ENCODE measurements around the gene EFR3B. TPM values are rescaled to one million over a fixed set of nuclear protein-coding genes. Genes with fewer than 3 reads are reported as not detected.

Gene EFR3B
- total and polyA plus RNA-seq, 2 donors from 2014 or later = 0.39 to 1.1 TPM

DNA sequence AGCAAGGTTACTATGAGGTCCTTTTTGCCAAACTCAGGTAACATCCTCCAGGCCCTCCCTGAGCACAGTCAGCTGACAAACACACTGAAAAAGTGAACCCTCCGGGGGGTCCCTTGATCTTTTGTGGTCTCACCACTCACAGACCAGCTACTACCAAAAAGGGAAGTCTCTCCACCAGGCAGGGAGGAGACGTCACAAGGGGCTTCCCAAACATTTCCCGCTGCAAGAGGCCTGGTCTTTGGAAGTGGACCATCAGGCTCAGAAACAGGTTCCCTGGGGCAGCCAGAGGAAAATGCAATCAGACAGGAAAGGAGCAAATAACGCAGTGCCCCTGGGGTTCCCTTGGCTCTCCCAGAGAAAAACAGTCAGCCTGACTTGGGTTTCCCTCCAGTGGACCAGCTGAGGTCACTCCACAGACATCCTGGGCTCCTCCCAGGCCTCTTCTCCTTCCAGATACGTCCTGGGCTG lies 165.2 kb downstream of the EFR3B start:
- no peak overlapping the region for H3K9ac ChIP-seq (ENCODE audit: low read length in 3 of 3)
- H3K27ac ChIP-seq (ENCODE audit: low read depth in 2 of 2, low read length in 2 of 2) = no peak overlapping the region
- no peak for DNase-seq
- no peak overlapping the region for H3K4me3 ChIP-seq (ENCODE audit: low read length in 3 of 3)
- TF ChIP-seq, protein P1, sequence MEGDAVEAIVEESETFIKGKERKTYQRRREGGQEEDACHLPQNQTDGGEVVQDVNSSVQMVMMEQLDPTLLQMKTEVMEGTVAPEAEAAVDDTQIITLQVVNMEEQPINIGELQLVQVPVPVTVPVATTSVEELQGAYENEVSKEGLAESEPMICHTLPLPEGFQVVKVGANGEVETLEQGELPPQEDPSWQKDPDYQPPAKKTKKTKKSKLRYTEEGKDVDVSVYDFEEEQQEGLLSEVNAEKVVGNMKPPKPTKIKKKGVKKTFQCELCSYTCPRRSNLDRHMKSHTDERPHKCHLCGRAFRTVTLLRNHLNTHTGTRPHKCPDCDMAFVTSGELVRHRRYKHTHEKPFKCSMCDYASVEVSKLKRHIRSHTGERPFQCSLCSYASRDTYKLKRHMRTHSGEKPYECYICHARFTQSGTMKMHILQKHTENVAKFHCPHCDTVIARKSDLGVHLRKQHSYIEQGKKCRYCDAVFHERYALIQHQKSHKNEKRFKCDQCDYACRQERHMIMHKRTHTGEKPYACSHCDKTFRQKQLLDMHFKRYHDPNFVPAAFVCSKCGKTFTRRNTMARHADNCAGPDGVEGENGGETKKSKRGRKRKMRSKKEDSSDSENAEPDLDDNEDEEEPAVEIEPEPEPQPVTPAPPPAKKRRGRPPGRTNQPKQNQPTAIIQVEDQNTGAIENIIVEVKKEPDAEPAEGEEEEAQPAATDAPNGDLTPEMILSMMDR (IDR thresholded peaks at IDR 0.05; ENCODE audit: borderline replicate concordance, extremely low read depth, insufficient read depth) = no peak
- H3K4me1 ChIP-seq (ENCODE audit: control insufficient read depth in 2 of 3, insufficient read depth in 2 of 3, low read depth in 1 of 3, low read length in 3 of 3) = no peaks in the 10 kb centered on the region
- intact Hi-C loops (cut with DNase I) = no loop called here
- H3K9me3 ChIP-seq (ENCODE audit: control insufficient read depth in 2 of 3, insufficient read depth in 1 of 3, low read length in 3 of 3) = no peaks in the 10 kb centered on the region
- FAIRE-seq = no peak
- H3K27me3 ChIP-seq (ENCODE audit: control insufficient read depth, insufficient read depth, low read length) = no peaks in the 10 kb centered on the region
- H3K36me3 ChIP-seq (ENCODE audit: control insufficient read depth in 2 of 3, insufficient read depth in 3 of 3, low read length in 3 of 3) = no peaks in the 10 kb centered on the region

Other genes with a start within 250 kb of the EFR3B start
- gene PTRHD1, start 248.7 kb upstream of the EFR3B start, total RNA-seq = 21.7 TPM
- gene PTRHD1, start 248.7 kb upstream of the EFR3B start, polyA plus RNA-seq (ENCODE audit: insufficient read depth, low read depth, low replicate concordance) = 56.4 TPM
- gene CENPO, start 248.7 kb upstream of the EFR3B start, total RNA-seq = 5.7 TPM
- 1.5 TPM for gene CENPO, start 248.7 kb upstream of the EFR3B start, polyA plus RNA-seq (ENCODE audit: insufficient read depth, low read depth, low replicate concordance)
- 44.6 TPM for gene ADCY3, start 121.8 kb upstream of the EFR3B start, total RNA-seq
- gene ADCY3, start 121.8 kb upstream of the EFR3B start, polyA plus RNA-seq (ENCODE audit: insufficient read depth, low read depth, low replicate concordance) = 21.1 TPM
- 11.4 TPM for gene DNAJC27, start 70.1 kb upstream of the EFR3B start, total RNA-seq
- gene DNAJC27, start 70.1 kb upstream of the EFR3B start, polyA plus RNA-seq (ENCODE audit: insufficient read depth, low read depth, low replicate concordance) = 3.2 TPM
- gene POMC, start 126.5 kb downstream of the EFR3B start, total RNA-seq = 1.5 TPM
- 2.1 TPM for gene POMC, start 126.5 kb downstream of the EFR3B start, polyA plus RNA-seq (ENCODE audit: insufficient read depth, low read depth, low replicate concordance)